HepG2 (cell line): ENCODE results near the gene FBXW12. TPM values are rescaled to one million over a fixed set of nuclear protein-coding genes. Genes with fewer than 3 reads are reported as not detected.

ENCODE experiments used
- ATAC-seq: fragments of 200-7000 bp; cut with Tn5 transposase; 3 replicates; pipeline ENCODE4 v1.9.1; 2020; ENCODE audit warnings: mild to moderate bottlenecking, moderate library complexity
- BruUV-seq: library from RNA; stranded (reverse); fragments of 400-500 nt; replicated peaks from 2 replicates; lab custom pipeline; 2021; lab: Mats Ljungman, UMichigan
- CTCF ChIA-PET: fragments of 300-600 bp; formaldehyde crosslinking; extraction: SDS; loops from one replicate; lab custom pipeline; 2021; ENCODE audit warnings: low total read pairs, inconsistent platforms, low intra/inter-chr PET ratio; lab: Yijun Ruan, JAX
- POLR2A ChIA-PET: fragments of 350-600 bp; sonication (Branson Sonifier 250); formaldehyde crosslinking; loops from one replicate; lab custom pipeline; 2020; ENCODE audit warnings: antibody characterized with exemption, inconsistent platforms; lab: Yijun Ruan, JAX
- DNase-seq: peaks from one replicate; pipeline ENCODE4 v3.0.0-alpha.2; 2015; ENCODE audit warnings: low spot score
- FAIRE-seq: peaks from 3 replicates; lab custom pipeline; 2011; peaks lifted over from hg19 to GRCh38; lab: Jason Lieb, UNC
- H2AFZ ChIP-seq: one replicate; pipeline ENCODE4 v1.6.1; 2011; ENCODE audit warnings: low read length, inconsistent platforms
- H3K27ac ChIP-seq: fragments of 300-600 bp; 3 replicates; pipeline ENCODE4 v1.8.0; 2011; ENCODE audit warnings: mixed run types, mild to moderate bottlenecking, mixed read lengths, low read length, inconsistent platforms; ENCODE audit not compliant: insufficient read depth; ENCODE audit errors: extremely low read length
- H3K27me3 ChIP-seq, 2 experiments: fragments of 200-600 bp in 1 of 2; 2 replicates in 1 of 2; 3 replicates in 1 of 2; pipeline versions ENCODE4 v1.6.0 to v1.8.0; 2011; ENCODE audit warnings: low read length in 2 of 2, mild to moderate bottlenecking in 2 of 2, moderate library complexity in 2 of 2, inconsistent platforms in 1 of 2; ENCODE audit not compliant: insufficient read depth in 2 of 2, control insufficient read depth in 1 of 2
- H3K36me3 ChIP-seq, 2 experiments: fragments of 200-600 bp in 1 of 2; replicated peaks in 1 of 2; 2 replicates in 1 of 2; 3 replicates in 1 of 2; pipeline versions ENCODE4 v1.5.1 to v1.8.0; 2011; ENCODE audit warnings: low read length in 2 of 2, inconsistent platforms in 1 of 2; ENCODE audit not compliant: insufficient read depth in 2 of 2, control insufficient read depth in 1 of 2
- H3K4me1 ChIP-seq: 2 replicates; pipeline ENCODE4 v1.5.1; 2012; ENCODE audit warnings: low read length, inconsistent platforms; ENCODE audit not compliant: insufficient read depth
- H3K4me2 ChIP-seq: 2 replicates; pipeline ENCODE4 v1.6.0; 2011; ENCODE audit warnings: low read depth, low read length, inconsistent platforms
- H3K4me3 ChIP-seq, 3 experiments: fragments of 200-600 bp in 1 of 3; sonication (generic), shearing (Covaris generic) in 1 of 3; replicated peaks in 1 of 3; 2 replicates each; pipeline ENCODE4 v1.5.1; 2011 to 2016; ENCODE audit warnings: low read length in 3 of 3, inconsistent platforms in 2 of 3, low read depth in 2 of 3, mild to moderate bottlenecking in 2 of 3, control low read depth in 1 of 3, mixed read lengths in 1 of 3; ENCODE audit not compliant: insufficient read depth in 1 of 3
- H3K79me2 ChIP-seq: one replicate; pipeline ENCODE4 v1.6.1; 2011; ENCODE audit warnings: low read length, inconsistent platforms; ENCODE audit not compliant: insufficient read depth
- H3K9ac ChIP-seq: 2 replicates; pipeline ENCODE4 v1.6.0; 2011; ENCODE audit warnings: mild to moderate bottlenecking, low read depth, low read length, inconsistent platforms; ENCODE audit not compliant: insufficient read depth
- H3K9me3 ChIP-seq: 2 replicates; pipeline ENCODE4 v1.5.1; 2012; ENCODE audit warnings: mild to moderate bottlenecking, low read length
- H4K20me1 ChIP-seq: 2 replicates; pipeline ENCODE4 v1.6.0; 2011; ENCODE audit warnings: inconsistent platforms, mild to moderate bottlenecking, low read length, moderate library complexity; ENCODE audit not compliant: insufficient read depth
- AGO2 ChIP-seq: fragments of 200-400 bp; formaldehyde crosslinking; optimal IDR thresholded peaks from 2 replicates; pipeline ENCODE3; 2017; ENCODE audit warnings: mild to moderate bottlenecking, low read depth, low read length, moderate library complexity
- E2F5 ChIP-seq: sonication (generic); formaldehyde crosslinking; conservative IDR thresholded peaks from 2 replicates; pipeline ENCODE4 v1.4.0; 2020; ENCODE audit warnings: missing genetic modification reagents
- POLR2A ChIP-seq, 2 experiments: IDR thresholded peaks; 2 replicates each; pipeline ENCODE4 v1.6.1; 2011; ENCODE audit warnings: low read depth in 2 of 2, low read length in 2 of 2, mild to moderate bottlenecking in 1 of 2, moderate library complexity in 1 of 2; ENCODE audit not compliant: insufficient read depth in 1 of 2
- RBFOX2 ChIP-seq: fragments of 200-400 bp; formaldehyde crosslinking; IDR thresholded peaks from 2 replicates; pipeline ENCODE4 v1.6.1; 2017; ENCODE audit warnings: low read depth, mild to moderate bottlenecking, low read length
- RBM22 ChIP-seq: fragments of 200-400 bp; formaldehyde crosslinking; optimal IDR thresholded peaks from 2 replicates; pipeline ENCODE3; 2017; ENCODE audit warnings: mild to moderate bottlenecking, low read length, moderate library complexity
- SUZ12 ChIP-seq: fragments of 150-350 bp; IDR thresholded peaks from 2 replicates; pipeline ENCODE4 v1.6.1; 2014; ENCODE audit warnings: low read depth, low read length
- ZNF10 ChIP-seq: sonication (generic); formaldehyde crosslinking; IDR thresholded peaks from 2 replicates; pipeline ENCODE4 v1.4.0; 2020; ENCODE audit warnings: mild to moderate bottlenecking, low read depth, missing genetic modification reagents, borderline replicate concordance
- WGBS: methylation state at CpG from one replicate; pipeline ENCODE4 v1.1.6; 2017; ENCODE audit warnings: low lambda C conversion rate; 5-methylcytosine and 5-hydroxymethylcytosine counted together
- in situ Hi-C: cut with HindIII; loops from 2 replicates; pipeline ENCODE4 v1.10.0; 2017; ENCODE audit warnings: low pct_unique_long_range_greater_than_20kb; ENCODE audit not compliant: extremely low pct_ligation_motif_present
- intact Hi-C: fragments of 100-400 bp; cut with micrococcal nuclease; formaldehyde crosslinking; loops from one replicate; pipeline ENCODE4 v1.10.0; 2022; ENCODE audit not compliant: unreplicated experiment
- polyA plus RNA-seq, 8 experiments: library from polyadenylated mRNA; depleted of rRNA in 3 of 8; stranded (reverse) in 7 of 8; unstranded in 1 of 8; fragments of >200 nt; fragmentation: Illumina TruSeq in 4 of 8; extraction: Trizol in 4 of 8; gene quantifications; 2 replicates each; pipeline versions ENCODE4 v1.2.1 to v1.2.3, GENCODE V29; 2011 to 2016; ENCODE audit warnings: low read depth in 4 of 8, missing spikeins in 1 of 8, mixed read lengths in 1 of 8; ENCODE audit not compliant: insufficient read depth in 1 of 8
- total RNA-seq, 5 experiments: library from RNA; depleted of rRNA; stranded (reverse); fragments of >200 nt; fragmentation: Illumina TruSeq; extraction: Trizol; gene quantifications; 2 replicates each; pipeline ENCODE4 v1.2.3, GENCODE V29; 2016; ENCODE audit warnings: low read depth in 1 of 5

FBXW12 gene
- total and polyA plus RNA-seq, 2 of the 13 experiments (the other 11 are each of a cell fraction or from before 2014, with no cell fraction given): not detected

GRCh38 chr3:48405971-48406370 is 34.0 kb downstream of the FBXW12 start:
- Histone ChIP-seq H3K27me3 (no peaks in the 10 kb centered on the region), H3K4me2 (no peak overlapping the region), H3K9me3 (no peaks in the 10 kb centered on the region), H3K4me3 (no peak overlapping the region), H3K9ac (no peak overlapping the region), H4K20me1 (peaks cover 5% of the 10 kb centered on the region; the same call in 1 of the 2 replicates), H3K79me2 (no peaks in the 10 kb centered on the region), H3K27ac (no peak overlapping the region), H3K4me1 (no peaks in the 10 kb centered on the region), H3K36me3 (peaks cover 62 to 77% of the 10 kb centered on the region in 2 experiments), H2AFZ (no peak overlapping the region)
- DNase-seq (no peak), FAIRE-seq (no peak), ATAC-seq (no peak)
- in situ Hi-C loops: no loop called here
- WGBS: 100% methylated on average over 1 of the region's 1 CpG
- CTCF ChIA-PET: no interaction called here
- POLR2A ChIA-PET: interaction anchor here (3.3 kb wide), 1 partner anchor 24 kb away, joined by 19 read pairs; the partner anchor contains the start of gene PLXNB1
- intact Hi-C loops: no loop called here
- no TSS peak for BruUV-seq
- TF ChIP-seq POLR2A (IDR thresholded peaks at IDR 0.05; ENCODE audit: insufficient read depth in 1 of 2, low read depth in 2 of 2, low read length in 2 of 2) (0 out of 4 replicates have a peak, but pooled peaks of 1 of the 2 experiments have one; percentile 5), ZNF10 (CRISPR knock-in tag) (no peak)

- Histone ChIP-seq H3K79me2 (no peaks in the 10 kb centered on the region), H2AFZ (no peak overlapping the region), H3K4me2 (no peak overlapping the region), H3K27ac (no peak overlapping the region), H3K27me3 (no peaks in the 10 kb centered on the region), H3K36me3 (peaks cover 68 to 85% of the 10 kb centered on the region in 2 experiments), H4K20me1 (peaks cover 8% of the 10 kb centered on the region; the same call in 1 of the 2 replicates), H3K9ac (no peak overlapping the region), H3K9me3 (no peaks in the 10 kb centered on the region), H3K4me3 (no peak overlapping the region), H3K4me1 (no peaks in the 10 kb centered on the region)
- in situ Hi-C loops: no loop called here
- TF ChIP-seq RBM22: peak; percentile 6
- peak; percentile 41; the same call in 1 of the 2 replicates for TF ChIP-seq RBFOX2
- no peak for TF ChIP-seq E2F5
- no peak for TF ChIP-seq SUZ12
- peak; percentile 19 for TF ChIP-seq AGO2
- DNase-seq: no peak
- no peak for FAIRE-seq
- ATAC-seq: no peak
- no TSS peak for BruUV-seq
- intact Hi-C loops: no loop called here
- ChIA-PET CTCF (no interaction called here), POLR2A (interaction anchor here (1.8 to 1.9 kb wide), 2 partner anchors 22 to 29 kb away, joined by 5 to 6 read pairs; no protein-coding TSS in a partner anchor)
- WGBS: 98% methylated on average over 17 of the region's 18 CpGs
Measured at GRCh38 chr3:48406443-48407431, 34.7 kb downstream of the FBXW12 start.
